ENCODE results near the gene PELI2. TPM values are rescaled to one million over a fixed set of nuclear protein-coding genes. Genes with fewer than 3 reads are reported as not detected.

Gene PELI2
- total RNA-seq, 1 experiment from 2014 or later: 10.0 TPM

GRCh38 chr14:56221382-56222128 lies 103.3 kb downstream of the PELI2 start:
- Histone ChIP-seq H3K9me2 (ENCODE audit: insufficient read depth) (no peaks in the 10 kb centered on the region), H3K4me1 (replicated peaks; ENCODE audit: insufficient read depth) (no peaks in the 10 kb centered on the region), H3K27me3 (ENCODE audit: insufficient read depth, low read depth) (no peaks in the 10 kb centered on the region), H3K4me3 (no peak overlapping the region), H2AFZ (no peak overlapping the region), H3K36me3 (ENCODE audit: low read depth) (no peaks in the 10 kb centered on the region), H3F3A (ENCODE audit: insufficient read depth, low read depth) (no peaks in the 10 kb centered on the region), H3K27ac (no peak overlapping the region), H4K20me1 (ENCODE audit: insufficient read depth) (no peaks in the 10 kb centered on the region), H3K4me2 (no peak overlapping the region), H3K9me3 (ENCODE audit: insufficient read depth, low read depth) (no peaks in the 10 kb centered on the region), H3K79me2 (ENCODE audit: low read depth) (no peaks in the 10 kb centered on the region)
- no TSS peak for BruUV-seq (replicated peaks)
- POLR2A ChIA-PET (ENCODE audit: unreplicated experiment): no interaction called here
- intact Hi-C loops (cut with micrococcal nuclease; ENCODE audit: unreplicated experiment): no loop called here
- no peak for TF ChIP-seq EZH2 (IDR thresholded peaks at IDR 0.05; ENCODE audit: low read depth)
- TF ChIP-seq CTCF (conservative IDR thresholded peaks at IDR 0.05): no peak
- CTCF ChIA-PET: interaction anchor here (0.7 kb wide), 1 partner anchor 21 kb away, joined by 3 read pairs; no protein-coding TSS in a partner anchor
- no peak for DNase-seq

GRCh38 chr14:56224229-56224628 lies 106.0 kb downstream of the PELI2 start:
- TF ChIP-seq CTCF (conservative IDR thresholded peaks at IDR 0.05): no peak
- no peak for TF ChIP-seq EZH2 (IDR thresholded peaks at IDR 0.05; ENCODE audit: low read depth)
- H2AFZ ChIP-seq: no peak overlapping the region
- H3K4me1 ChIP-seq (replicated peaks; ENCODE audit: insufficient read depth): no peaks in the 10 kb centered on the region
- ChIA-PET CTCF (no interaction called here), POLR2A (ENCODE audit: unreplicated experiment) (no interaction called here)
- H3K27ac ChIP-seq: no peak overlapping the region
- no peak for DNase-seq
- no peaks in the 10 kb centered on the region for H3F3A ChIP-seq (ENCODE audit: insufficient read depth, low read depth)
- no peaks in the 10 kb centered on the region for H3K79me2 ChIP-seq (ENCODE audit: low read depth)
- H3K27me3 ChIP-seq (ENCODE audit: insufficient read depth, low read depth): no peaks in the 10 kb centered on the region
- H3K9me3 ChIP-seq (ENCODE audit: insufficient read depth, low read depth): no peaks in the 10 kb centered on the region
- no peaks in the 10 kb centered on the region for H3K36me3 ChIP-seq (ENCODE audit: low read depth)
- no TSS peak for BruUV-seq (replicated peaks)
- H3K4me3 ChIP-seq: no peak overlapping the region
- intact Hi-C loops (cut with micrococcal nuclease; ENCODE audit: unreplicated experiment): no loop called here
- no peaks in the 10 kb centered on the region for H3K9me2 ChIP-seq (ENCODE audit: insufficient read depth)
- no peak overlapping the region for H3K4me2 ChIP-seq
- no peaks in the 10 kb centered on the region for H4K20me1 ChIP-seq (ENCODE audit: insufficient read depth)

DNA sequence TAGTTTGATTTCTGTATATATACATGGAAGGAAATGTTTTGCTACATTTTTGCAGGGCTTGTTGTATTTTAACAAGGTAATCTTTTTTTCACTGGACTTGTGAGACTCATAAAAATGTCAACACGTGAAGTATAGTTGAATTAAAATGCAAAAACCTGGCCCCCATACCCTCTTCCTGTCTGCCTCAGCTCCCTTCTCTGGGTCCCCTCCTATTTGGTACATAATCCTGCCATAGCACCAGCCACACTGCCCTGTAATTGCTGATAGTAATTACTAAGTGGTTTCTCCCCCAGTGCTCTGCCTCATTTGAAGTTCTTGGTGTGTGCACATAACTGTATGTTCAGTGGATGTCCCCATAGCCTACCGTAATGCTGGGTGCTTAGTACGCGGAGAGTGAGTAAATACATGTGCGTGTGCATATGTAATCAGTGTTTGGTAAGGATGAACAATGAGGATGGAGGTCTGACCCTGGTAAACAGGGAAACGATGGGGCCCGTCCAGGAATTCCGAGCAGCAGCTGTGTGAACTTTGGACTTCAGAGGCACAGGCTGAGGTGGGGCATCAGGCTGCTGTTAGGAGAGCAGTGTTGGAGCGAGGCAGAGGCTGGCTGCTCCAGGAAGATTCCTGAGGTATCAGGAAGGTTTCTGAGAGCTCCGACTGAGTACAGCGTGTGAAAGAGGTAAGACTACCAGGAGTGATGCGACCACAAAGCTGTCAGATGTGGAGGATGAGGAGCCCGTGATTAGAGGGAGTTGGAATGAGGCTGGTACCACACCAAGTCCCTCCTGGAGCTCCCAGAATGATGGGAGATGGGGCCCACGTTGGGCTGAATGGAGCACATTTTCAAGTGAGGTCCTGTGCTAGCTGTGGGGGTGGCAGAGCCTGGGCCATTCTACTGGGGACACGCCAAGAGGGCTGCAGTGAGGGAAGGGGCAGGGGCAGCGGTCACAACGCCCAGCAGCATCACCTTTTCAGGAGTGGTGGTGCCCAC lies 106.8 kb downstream of the PELI2 start:
- CTCF ChIA-PET: no interaction called here
- Histone ChIP-seq H3K27ac (no peak overlapping the region), H3K9me3 (ENCODE audit: insufficient read depth, low read depth) (no peaks in the 10 kb centered on the region), H3K4me1 (replicated peaks; ENCODE audit: insufficient read depth) (no peaks in the 10 kb centered on the region), H3K27me3 (ENCODE audit: insufficient read depth, low read depth) (no peaks in the 10 kb centered on the region), H3K4me2 (no peak overlapping the region), H3K9me2 (ENCODE audit: insufficient read depth) (no peaks in the 10 kb centered on the region), H3K4me3 (no peak overlapping the region), H3F3A (ENCODE audit: insufficient read depth, low read depth) (no peaks in the 10 kb centered on the region), H3K79me2 (ENCODE audit: low read depth) (no peaks in the 10 kb centered on the region), H3K36me3 (ENCODE audit: low read depth) (no peaks in the 10 kb centered on the region), H4K20me1 (ENCODE audit: insufficient read depth) (no peaks in the 10 kb centered on the region), H2AFZ (no peak overlapping the region)
- no TSS peak for BruUV-seq (replicated peaks)
- POLR2A ChIA-PET (ENCODE audit: unreplicated experiment): no interaction called here
- intact Hi-C loops (cut with micrococcal nuclease; ENCODE audit: unreplicated experiment): no loop called here
- DNase-seq: no peak
- TF ChIP-seq EZH2 (IDR thresholded peaks at IDR 0.05; ENCODE audit: low read depth) (no peak), CTCF (conservative IDR thresholded peaks at IDR 0.05) (no peak)

Measured in PC-9 (cell line).